H1 (cell line): Measurements from ENCODE around the gene SMAD1. TPM values are rescaled to one million over a fixed set of nuclear protein-coding genes. Genes with fewer than 3 reads are reported as not detected.

Experiments
- SIN3A ChIP-seq, 2 experiments: IDR thresholded peaks in 1 of 2; conservative IDR thresholded peaks in 1 of 2; 2 replicates each; pipeline ENCODE4 v1.6.1; 2011 to 2012; ENCODE audit warnings: low read length in 2 of 2, improper control_type of control experiment in 1 of 2, low read depth in 1 of 2, mild to moderate bottlenecking in 1 of 2
- TAF1 ChIP-seq: IDR thresholded peaks from 2 replicates; pipeline ENCODE4 v1.6.1; 2011; ENCODE audit warnings: mild to moderate bottlenecking, low read depth, low read length
- TAF7 ChIP-seq: optimal IDR thresholded peaks from 2 replicates; pipeline ENCODE3; 2011; ENCODE audit warnings: low read depth, mild to moderate bottlenecking, inconsistent platforms, low read length, moderate library complexity, borderline replicate concordance
- TCF12 ChIP-seq: IDR thresholded peaks from 2 replicates; pipeline ENCODE4 v1.6.1; 2011; ENCODE audit warnings: low read depth, mild to moderate bottlenecking, low read length
- polyA plus RNA-seq, 7 experiments: library from polyadenylated mRNA; depleted of rRNA in 3 of 7; stranded (reverse) in 5 of 7; unstranded in 2 of 7; fragments of >200 nt in 5 of 7; fragments of 200-250 nt in 2 of 7; gene quantifications; 1 replicate in 5 of 7; 2 replicates in 1 of 7; 4 replicates in 1 of 7; pipeline versions ENCODE4 v1.2.1 to v1.2.3, GENCODE V29; 2011 to 2013; ENCODE audit warnings: missing spikeins in 2 of 7, mixed read lengths in 2 of 7
- total RNA-seq: library from RNA; stranded (reverse); fragmentation: NEBNext Ultra II Directional; extraction: Animal tissue kit (Norgen Biotek cat#: 25700); gene quantifications from 2 replicates; pipeline ENCODE4 v1.2.1, GENCODE V29; 2021

Gene SMAD1
- total and polyA plus RNA-seq, 2 of the 8 experiments (the other 6 are each of a cell fraction or from before 2014, with no cell fraction given): 22.6 to 25.3 TPM

- TF ChIP-seq TCF12 (no peak), SIN3A (conservative IDR thresholded peaks at IDR 0.05 in 1 of 2, IDR thresholded peaks at IDR 0.05 in 1 of 2; ENCODE audit: low read depth in 1 of 2, low read length in 2 of 2) (0 out of 4 replicates have a peak, but pooled peaks of 1 of the 2 experiments have one; percentile 35), TAF7 (peak; percentile 53), TAF1 (peak; percentile 72)
These were observed at the start of gene SMAD1 (continued) for GRCh38 chr4:145481164-145481941.
